Mononuclear cell (primary cell): Measurements from ENCODE around the gene CRIP1. TPM values are rescaled to one million over a fixed set of nuclear protein-coding genes. Genes with fewer than 3 reads are reported as not detected.

Experiments
- H3K27me3 ChIP-seq: 2 replicates; pipeline ENCODE4 v1.6.0; 2011; ENCODE audit warnings: low read length, control low read depth; ENCODE audit not compliant: insufficient read depth
- H3K4me1 ChIP-seq: 2 replicates; pipeline ENCODE4 v1.5.1; 2011; ENCODE audit warnings: mild to moderate bottlenecking, low read length, control low read depth; ENCODE audit not compliant: insufficient read depth
- H3K4me3 ChIP-seq: 2 replicates; pipeline ENCODE4 v1.5.1; 2011; ENCODE audit warnings: mild to moderate bottlenecking, low read length, moderate library complexity
- H3K9me3 ChIP-seq: 2 replicates; pipeline ENCODE4 v1.5.1; 2011; ENCODE audit warnings: low read depth, mild to moderate bottlenecking, control low read depth, low read length
- total RNA-seq: library from RNA; depleted of rRNA; stranded (reverse); fragments of >200 nt; gene quantifications from one replicate; pipeline ENCODE4 v1.2.3, GENCODE V29; 2012

CRIP1 gene
- total RNA-seq, 1 donor = 88.2 TPM

DNA sequence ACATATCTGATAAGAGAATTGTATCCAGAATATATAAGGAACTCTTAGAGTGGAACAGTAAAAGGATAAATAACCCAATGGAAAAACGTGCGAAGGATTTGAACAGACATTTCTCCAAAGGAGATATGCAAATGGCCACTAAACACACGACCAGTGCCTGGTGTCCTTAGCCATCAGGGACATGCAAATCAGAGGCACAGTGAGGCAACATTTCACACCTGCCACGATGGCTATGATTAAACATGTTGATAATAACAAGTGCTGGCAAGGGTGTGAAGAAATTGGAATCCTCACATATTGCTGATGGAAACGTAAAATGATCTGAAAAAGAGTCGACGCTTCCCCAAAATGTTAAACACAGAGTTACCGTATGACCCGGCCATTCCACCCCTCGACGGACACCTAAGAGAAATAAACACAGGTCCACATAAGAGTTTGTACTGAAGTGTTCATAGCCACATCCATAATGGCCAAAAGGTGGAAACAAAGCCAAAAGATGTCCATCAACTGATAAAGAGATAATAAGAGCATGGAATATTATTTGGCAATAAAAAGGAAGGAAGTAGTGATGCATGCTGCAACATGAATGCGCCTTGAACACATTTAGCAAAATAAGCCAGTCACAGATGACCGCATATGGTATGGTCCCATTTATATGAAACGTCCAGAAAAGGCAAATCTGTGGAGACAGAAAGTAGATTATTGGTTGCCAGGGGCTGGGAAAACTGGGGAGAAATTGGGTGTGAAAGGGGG lies 33.4 kb downstream of the CRIP1 start:
- H3K4me3 ChIP-seq = no peak overlapping the region
- H3K27me3 ChIP-seq = peaks cover 22% of the 10 kb centered on the region
- no peaks in the 10 kb centered on the region for H3K4me1 ChIP-seq
- H3K9me3 ChIP-seq = no peaks in the 10 kb centered on the region

DNA sequence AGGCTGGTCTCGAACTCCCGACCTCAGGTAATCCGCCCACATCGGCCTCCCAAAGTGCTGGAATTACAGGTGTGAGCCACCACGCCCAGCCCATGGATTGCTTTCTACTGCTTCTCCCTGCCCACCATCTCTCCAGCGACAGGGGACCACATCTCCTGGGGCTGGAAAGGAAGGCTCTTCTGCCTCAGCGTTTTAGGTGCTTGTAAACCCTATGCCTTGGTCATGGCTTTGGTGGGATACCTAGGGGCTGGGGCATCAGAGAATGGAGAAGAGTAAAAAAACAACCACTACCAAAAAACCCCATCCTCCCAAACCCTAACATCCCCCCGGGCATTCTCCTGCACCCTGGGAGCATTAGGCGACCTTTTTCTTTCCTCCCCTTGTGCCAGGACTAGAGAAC lies 38.6 kb downstream of the CRIP1 start:
- H3K4me3 ChIP-seq = no peak overlapping the region
- no peaks in the 10 kb centered on the region for H3K9me3 ChIP-seq
- peaks cover 27% of the 10 kb centered on the region for H3K27me3 ChIP-seq
- H3K4me1 ChIP-seq = peaks cover 26% of the 10 kb centered on the region

DNA sequence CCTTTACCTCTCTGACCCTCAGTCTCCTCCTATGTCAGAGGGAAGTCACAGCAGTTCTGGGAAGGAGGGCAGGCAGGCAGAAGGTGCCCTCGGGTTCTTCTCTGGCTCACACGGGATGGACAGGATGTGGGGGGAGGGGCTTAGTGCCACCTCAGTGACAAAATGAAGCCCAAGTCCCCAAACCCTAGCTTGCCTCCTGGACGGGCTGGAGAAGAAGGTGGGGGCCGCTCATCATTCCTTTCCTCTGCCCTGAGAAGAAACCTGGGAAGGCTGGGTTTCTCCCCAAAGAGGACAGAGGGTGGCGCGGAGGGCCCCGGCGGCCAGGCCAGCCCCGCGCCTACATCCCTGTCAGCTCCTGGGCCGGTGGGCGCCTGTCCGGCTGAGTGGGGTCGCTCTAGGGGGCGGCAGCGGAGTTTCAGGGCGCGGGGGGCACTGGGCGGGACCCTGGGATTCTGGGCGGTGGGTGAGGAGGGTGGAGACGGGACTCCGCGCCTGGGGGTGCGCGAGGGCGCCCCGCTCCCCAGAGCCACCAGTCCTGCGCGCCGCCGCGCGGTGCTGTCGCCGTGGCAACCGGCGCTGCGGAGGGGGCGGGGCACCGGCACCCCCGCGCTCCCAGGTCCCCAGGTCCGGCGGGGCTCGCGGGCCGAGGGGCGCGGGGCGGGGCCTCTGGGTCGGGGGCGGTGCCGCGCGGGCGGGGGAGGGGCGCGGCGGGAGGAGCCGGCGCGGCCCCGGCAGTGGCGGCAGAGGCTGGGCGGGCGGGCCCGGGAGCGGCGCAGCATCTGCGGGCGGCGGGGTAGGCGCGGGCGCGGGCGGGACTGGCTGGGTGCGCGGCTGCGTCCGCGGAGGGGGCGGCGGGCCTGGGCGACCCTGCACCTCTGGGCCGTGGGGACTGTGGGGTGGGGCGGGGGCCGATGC lies 39.4 kb downstream of the CRIP1 start, which contains the start of gene TMEM121:
Gene TMEM121 (plus strand): TSS at position 723 of the 915 bp plus-strand sequence. CDS start 2,252 bp downstream, outside the sequence.
- Histone ChIP-seq H3K9me3 (no peaks in the 10 kb centered on the region), H3K4me1 (peaks cover 26% of the 10 kb centered on the region), H3K4me3 (no peak within 1 kb of the TSS), H3K27me3 (peaks cover 27% of the 10 kb centered on the region)

DNA sequence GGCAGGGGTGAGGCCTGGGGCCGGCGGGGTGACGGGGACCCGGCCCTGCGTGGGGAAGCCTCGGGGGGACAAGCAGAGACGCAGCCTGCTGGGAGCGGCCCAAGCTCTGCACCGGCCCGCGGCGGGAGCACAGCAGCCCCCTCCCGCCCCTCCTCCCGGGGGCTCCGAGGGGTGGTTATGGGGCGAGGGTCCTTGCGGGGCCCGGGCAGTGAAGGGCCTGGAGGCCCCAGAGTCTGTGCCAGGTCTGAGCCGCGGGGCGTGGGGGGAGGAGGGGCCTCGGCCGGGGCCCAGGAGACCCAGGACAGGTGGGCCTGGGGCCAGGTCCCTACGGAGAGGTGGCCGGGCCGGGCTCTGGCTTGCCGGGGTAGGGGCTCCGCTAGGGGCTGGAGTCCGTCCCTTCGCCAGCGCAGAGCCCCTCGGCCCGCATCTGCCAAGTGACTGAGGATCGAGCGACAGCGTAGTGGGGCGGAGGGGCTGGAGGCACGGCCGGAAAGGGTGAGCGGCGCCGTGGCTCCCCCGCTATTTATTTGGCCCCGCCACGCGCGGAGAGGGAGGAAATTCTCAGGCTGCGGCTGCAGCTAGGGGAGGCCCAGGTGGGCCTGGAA lies 40.2 kb downstream of the CRIP1 start:
- Histone ChIP-seq H3K4me1 (peaks cover 26% of the 10 kb centered on the region), H3K27me3 (peaks cover 27% of the 10 kb centered on the region), H3K9me3 (no peaks in the 10 kb centered on the region), H3K4me3 (no peak overlapping the region)

DNA sequence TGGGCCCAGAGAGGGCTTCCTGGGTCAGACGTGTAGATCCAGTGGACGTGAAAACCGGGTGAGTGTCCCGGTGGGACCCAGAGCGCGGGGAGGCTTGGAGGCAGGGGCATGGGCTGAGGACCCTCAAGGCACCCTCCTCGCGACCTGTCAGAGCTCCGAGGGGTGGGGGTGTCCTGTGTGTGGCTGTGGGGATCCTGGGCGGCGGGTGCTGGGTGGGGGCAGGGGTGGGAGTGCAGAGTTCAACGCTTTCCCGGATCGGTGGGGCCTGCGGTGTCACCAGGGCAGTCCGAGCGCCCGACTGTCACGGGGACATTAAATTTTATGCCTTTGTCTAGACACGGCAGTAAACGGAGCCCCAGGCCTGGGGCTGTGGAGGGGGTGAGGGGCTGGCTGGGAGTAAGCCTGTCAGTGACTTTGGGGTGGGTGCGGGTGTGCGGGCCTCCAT lies 40.7 kb downstream of the CRIP1 start:
- Histone ChIP-seq H3K9me3 (no peaks in the 10 kb centered on the region), H3K4me1 (peaks cover 31% of the 10 kb centered on the region), H3K27me3 (peaks cover 27% of the 10 kb centered on the region), H3K4me3 (no peak overlapping the region)

DNA sequence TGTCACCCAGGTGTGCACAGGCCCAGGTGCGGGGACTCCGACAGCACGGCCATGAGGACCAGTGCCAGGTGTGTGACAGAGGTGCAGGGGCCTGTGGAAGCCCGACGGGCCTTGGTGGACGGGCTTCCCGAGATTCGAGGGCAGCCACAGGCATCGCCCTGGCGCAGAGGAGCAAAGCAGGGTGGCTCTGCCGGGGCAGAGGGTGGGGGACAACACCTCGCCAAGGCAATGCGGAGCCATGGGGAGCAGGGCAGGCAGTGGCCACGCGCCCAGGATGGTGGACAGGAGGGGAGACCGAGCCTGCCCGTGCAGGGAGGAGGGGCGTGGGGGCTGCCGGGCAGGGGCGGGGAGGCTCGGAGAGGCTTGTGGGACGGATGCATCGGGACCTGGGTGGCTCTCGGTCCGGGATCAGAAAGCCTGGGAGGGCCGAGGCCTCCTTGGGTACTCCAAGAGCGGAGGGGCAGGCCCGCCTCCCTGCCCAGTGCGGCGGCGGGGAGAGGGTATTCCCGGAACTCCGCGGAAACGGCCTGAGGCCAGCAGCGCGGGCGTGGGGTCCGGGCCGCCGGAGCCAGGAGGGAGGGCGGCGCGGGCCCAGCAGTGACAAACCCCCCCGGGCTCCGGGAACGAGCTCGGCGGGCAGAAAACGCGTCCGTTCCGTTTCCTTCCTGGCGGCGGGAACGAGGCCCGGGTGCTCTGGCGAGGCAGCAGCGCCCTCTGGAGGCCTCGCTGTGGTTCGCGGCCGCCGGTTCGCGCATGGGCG lies 41.3 kb downstream of the CRIP1 start:
- no peaks in the 10 kb centered on the region for H3K9me3 ChIP-seq
- peaks cover 37% of the 10 kb centered on the region for H3K4me1 ChIP-seq
- peak overlapping the region; percentile 28 for H3K4me3 ChIP-seq
- H3K27me3 ChIP-seq = peaks cover 27% of the 10 kb centered on the region

DNA sequence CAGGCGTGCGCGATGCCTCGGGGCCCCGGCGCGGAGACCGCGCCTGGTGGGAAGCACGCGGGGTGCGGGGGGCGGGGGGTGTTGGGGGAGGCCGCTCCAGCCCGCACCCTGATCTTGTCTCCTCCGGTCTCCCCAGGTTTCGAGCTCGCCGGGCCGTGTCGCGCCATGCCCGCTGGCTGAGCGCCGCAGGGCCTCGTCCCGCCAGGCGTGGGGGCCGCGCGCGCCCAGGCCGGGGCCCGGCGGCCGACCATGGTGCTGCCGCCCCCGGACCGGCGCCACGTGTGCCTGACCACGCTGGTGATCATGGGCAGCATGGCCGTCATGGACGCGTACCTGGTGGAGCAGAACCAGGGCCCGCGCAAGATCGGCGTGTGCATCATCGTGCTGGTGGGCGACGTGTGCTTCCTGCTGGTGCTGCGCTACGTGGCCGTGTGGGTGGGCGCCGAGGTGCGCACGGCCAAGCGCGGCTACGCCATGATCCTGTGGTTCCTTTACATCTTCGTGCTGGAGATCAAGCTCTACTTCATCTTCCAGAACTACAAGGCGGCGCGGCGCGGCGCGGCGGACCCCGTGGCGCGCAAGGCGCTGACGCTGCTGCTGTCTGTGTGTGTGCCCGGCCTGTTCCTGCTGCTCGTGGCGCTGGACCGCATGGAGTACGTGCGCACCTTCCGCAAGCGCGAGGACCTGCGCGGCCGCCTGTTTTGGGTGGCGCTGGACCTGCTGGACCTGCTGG lies 42.1 kb downstream of the CRIP1 start:
- no peak overlapping the region for H3K4me3 ChIP-seq
- peaks cover 27% of the 10 kb centered on the region for H3K27me3 ChIP-seq
- H3K4me1 ChIP-seq = peaks cover 38% of the 10 kb centered on the region
- no peaks in the 10 kb centered on the region for H3K9me3 ChIP-seq

DNA sequence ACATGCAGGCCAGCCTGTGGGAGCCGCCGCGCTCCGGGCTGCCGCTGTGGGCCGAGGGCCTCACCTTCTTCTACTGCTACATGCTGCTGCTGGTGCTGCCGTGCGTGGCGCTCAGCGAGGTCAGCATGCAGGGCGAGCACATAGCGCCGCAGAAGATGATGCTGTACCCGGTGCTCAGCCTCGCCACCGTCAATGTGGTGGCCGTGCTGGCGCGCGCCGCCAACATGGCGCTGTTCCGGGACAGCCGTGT lies 42.6 kb downstream of the CRIP1 start:
- Histone ChIP-seq H3K27me3 (peaks cover 24% of the 10 kb centered on the region), H3K9me3 (no peaks in the 10 kb centered on the region), H3K4me3 (no peak overlapping the region), H3K4me1 (peaks cover 38% of the 10 kb centered on the region)

DNA sequence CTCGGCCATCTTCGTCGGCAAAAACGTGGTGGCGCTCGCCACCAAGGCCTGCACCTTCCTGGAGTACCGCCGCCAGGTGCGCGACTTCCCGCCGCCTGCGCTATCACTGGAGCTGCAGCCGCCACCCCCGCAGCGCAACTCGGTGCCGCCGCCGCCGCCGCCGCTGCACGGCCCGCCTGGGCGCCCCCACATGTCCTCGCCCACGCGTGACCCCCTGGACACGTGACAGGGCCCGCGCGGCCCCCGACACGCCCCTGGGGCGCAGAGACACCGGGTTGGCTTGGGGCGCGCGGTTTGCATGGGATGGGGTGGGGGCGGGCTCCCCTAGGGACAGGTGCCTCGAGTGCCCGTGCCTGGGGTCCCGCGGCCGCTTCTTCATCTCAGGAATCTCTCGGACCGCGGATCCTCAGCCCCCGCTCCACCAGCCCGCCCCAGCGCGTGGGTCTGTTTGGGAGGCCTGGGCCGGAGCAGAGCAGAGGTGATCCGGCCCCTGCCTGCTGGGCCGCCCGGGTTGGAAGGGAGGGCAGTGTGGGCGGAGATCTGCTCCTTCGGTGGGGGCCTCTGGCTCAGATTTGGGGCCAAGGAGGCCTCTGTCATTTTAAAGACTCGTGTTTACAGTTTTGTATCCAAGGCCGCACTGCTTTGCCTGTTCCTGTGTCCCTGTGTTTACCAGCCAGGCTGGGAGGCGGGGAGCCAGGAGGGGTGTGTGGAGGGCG lies 43.0 kb downstream of the CRIP1 start:
- Histone ChIP-seq H3K27me3 (peaks cover 22% of the 10 kb centered on the region), H3K4me1 (peaks cover 38% of the 10 kb centered on the region), H3K4me3 (no peak overlapping the region), H3K9me3 (no peaks in the 10 kb centered on the region)

DNA sequence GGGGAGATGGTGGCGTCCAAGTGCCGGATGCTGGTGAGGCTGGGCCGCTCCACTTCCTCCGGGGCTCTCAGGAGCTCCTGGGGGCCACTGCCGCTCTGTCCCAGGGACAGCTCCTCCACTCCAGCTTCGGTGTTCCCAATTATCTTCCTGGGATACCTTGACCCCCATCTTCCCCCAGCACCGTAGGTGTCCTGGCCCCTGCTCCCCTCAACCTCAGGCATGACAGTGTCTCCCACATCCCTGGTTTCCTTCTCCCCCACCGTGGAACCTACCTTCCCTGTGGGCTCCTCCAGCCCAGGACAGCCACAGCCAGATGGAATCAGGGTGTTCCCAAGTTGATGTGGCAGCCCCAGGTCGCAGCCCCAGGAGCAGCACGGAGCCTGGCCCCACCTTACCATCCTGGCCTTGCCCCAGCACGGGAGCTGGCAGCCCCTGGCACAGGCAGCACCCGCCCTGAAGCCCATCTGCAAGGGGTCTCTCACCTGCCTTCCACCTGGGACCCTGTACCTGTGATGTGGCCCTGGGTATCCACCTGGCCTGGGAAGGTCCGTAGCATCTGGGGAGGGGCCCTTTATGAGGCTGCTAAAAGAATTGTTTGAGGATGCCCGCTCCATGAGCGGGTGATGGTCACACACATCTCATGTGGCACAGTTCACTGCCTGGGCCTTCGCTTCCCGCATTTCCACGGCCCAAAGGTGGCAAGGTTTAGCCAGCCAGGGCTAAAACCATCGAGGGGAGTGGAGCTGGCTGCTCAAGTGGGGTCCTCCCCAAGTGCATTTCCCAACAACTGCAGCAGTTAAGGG lies 43.8 kb downstream of the CRIP1 start:
- H3K4me3 ChIP-seq = no peak overlapping the region
- H3K27me3 ChIP-seq = peaks cover 18% of the 10 kb centered on the region
- peaks cover 38% of the 10 kb centered on the region for H3K4me1 ChIP-seq
- no peaks in the 10 kb centered on the region for H3K9me3 ChIP-seq

DNA sequence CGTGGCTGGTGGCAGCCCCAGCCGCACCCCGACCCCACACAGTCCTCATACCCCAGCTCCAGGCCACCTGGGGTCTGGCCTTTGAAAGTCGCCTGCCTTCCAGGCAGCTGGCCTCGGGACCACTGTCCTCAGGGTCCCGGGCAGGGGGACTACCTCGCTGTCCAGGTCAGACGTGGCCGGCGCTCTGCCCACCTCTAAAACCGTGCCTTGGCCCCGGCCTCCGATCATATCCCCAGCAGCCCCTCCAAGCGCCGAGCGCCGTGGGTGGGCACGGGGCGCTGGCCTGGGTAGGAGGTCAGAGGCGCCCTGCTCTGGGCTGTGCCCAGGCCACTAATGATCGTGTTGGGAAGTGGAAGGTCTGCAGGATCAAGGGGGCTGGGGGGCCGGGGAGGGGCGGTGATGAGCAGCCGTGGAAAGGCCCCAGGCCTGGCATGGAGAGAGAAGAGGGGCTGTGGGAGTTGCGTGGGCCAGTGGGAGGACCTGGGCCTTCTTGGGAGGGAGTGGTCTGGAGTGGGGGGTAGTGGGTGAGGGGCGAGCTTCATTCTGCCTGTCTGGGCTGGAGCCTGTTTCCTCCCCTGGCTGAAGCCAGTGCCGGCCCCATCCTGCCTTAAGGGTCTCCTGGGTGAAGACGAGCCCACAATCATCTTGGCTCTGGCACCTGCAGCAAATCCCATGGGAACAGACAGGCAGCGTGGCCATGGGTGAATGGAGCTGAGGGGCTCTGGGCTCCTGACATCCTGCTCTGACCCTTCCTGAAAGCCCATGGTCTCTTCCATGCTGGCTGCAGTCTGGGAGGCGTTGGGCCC lies 44.6 kb downstream of the CRIP1 start:
- no peaks in the 10 kb centered on the region for H3K9me3 ChIP-seq
- H3K4me1 ChIP-seq = peaks cover 38% of the 10 kb centered on the region
- H3K27me3 ChIP-seq = peaks cover 14% of the 10 kb centered on the region
- no peak overlapping the region for H3K4me3 ChIP-seq

DNA sequence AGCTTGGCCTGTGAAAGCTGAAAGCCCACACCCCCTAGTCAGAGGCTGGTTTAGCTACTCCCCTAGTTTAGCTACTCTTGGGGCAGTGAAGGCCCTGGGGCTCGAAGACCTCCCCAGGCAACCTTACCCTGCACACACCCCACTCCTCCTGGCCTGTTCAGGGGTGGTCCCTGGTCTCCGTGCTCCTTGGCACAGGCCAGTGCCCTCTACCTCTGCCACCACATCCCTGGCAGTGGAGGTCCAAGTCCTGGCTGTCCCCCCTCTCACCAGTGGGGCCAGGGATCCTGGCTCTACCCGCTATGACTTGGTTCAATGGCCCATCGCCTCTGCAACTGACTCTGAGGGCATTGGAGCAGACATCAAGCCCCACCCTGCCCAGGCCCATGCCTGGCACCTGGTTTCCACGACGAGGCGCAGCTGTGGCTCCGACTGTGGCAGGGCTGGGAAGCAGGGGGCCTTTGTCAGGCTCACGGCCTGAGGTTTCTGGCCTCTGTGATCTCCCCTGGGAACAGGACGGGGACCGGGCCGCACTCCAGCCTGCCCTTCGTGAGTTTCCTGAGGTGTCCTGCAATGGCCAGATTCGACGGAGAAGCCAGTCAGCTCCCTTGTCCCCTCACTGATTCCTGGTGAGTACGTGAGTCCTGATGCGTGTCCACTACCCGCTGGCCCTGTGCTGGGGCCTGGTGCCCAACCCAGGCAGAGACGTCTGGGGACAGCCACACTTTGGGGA lies 45.4 kb downstream of the CRIP1 start:
- H3K9me3 ChIP-seq = no peaks in the 10 kb centered on the region
- peaks cover 34% of the 10 kb centered on the region for H3K4me1 ChIP-seq
- peaks cover 12% of the 10 kb centered on the region for H3K27me3 ChIP-seq
- H3K4me3 ChIP-seq = no peak overlapping the region
